Measurements from ENCODE around the gene TTC31.
A peak's percentile ranks its signal among the peaks of the same experiment; 100 is the strongest.

TTC31 gene

GRCh38 chr2:74501335-74502071, 18.6 kb downstream of the TTC31 start:
- H3K27me3 ChIP-seq (ENCODE audit: low read length) = no peaks in the 10 kb centered on the region
- TF ChIP-seq EZH2phosphoT487 (conservative IDR thresholded peaks at IDR 0.05; ENCODE audit: low read length) = no peak
- no peak for TF ChIP-seq CTCF (IDR thresholded peaks at IDR 0.05; ENCODE audit: insufficient read depth, low read length, poor library complexity, severe bottlenecking)
- H3K27ac ChIP-seq (ENCODE audit: low read depth, low read length) = no peak overlapping the region
- no peak overlapping the region for H3K9ac ChIP-seq (ENCODE audit: low read length)
- H2AFZ ChIP-seq (ENCODE audit: low read depth, low read length, severe bottlenecking) = no peak overlapping the region
- H3K9me2 ChIP-seq (replicated peaks; ENCODE audit: insufficient read depth, low read length) = no peaks in the 10 kb centered on the region
- H3K9me3 ChIP-seq (ENCODE audit: insufficient read depth, low read length) = no peaks in the 10 kb centered on the region
- H4K20me1 ChIP-seq (ENCODE audit: low read depth, low read length) = no peaks in the 10 kb centered on the region
- no peak overlapping the region for H3K4me2 ChIP-seq (ENCODE audit: low read depth, low read length, poor library complexity, severe bottlenecking)
- 0 out of 2 replicates have a peak, but pooled peaks cover under 1% of the 10 kb centered on the region for H3K79me2 ChIP-seq (ENCODE audit: insufficient read depth, low read length)
- H3K4me3 ChIP-seq (ENCODE audit: insufficient read depth, low read length, poor library complexity, severe bottlenecking) = no peak overlapping the region
- no peaks in the 10 kb centered on the region for H3F3A ChIP-seq (ENCODE audit: insufficient read depth)
- no peaks in the 10 kb centered on the region for H3K36me3 ChIP-seq (ENCODE audit: low read length)

GRCh38 chr2:74502147-74502719, 19.4 kb downstream of the TTC31 start:
- no peaks in the 10 kb centered on the region for H3K36me3 ChIP-seq (ENCODE audit: low read length)
- H3K9me2 ChIP-seq (replicated peaks; ENCODE audit: insufficient read depth, low read length) = no peaks in the 10 kb centered on the region
- H3F3A ChIP-seq (ENCODE audit: insufficient read depth) = no peaks in the 10 kb centered on the region
- TF ChIP-seq CTCF (IDR thresholded peaks at IDR 0.05; ENCODE audit: insufficient read depth, low read length, poor library complexity, severe bottlenecking) (no peak), EZH2phosphoT487 (conservative IDR thresholded peaks at IDR 0.05; ENCODE audit: low read length) (no peak)
- H2AFZ ChIP-seq (ENCODE audit: low read depth, low read length, severe bottlenecking) = no peak overlapping the region
- no peaks in the 10 kb centered on the region for H4K20me1 ChIP-seq (ENCODE audit: low read depth, low read length)
- no peaks in the 10 kb centered on the region for H3K9me3 ChIP-seq (ENCODE audit: insufficient read depth, low read length)
- no peak overlapping the region for H3K27ac ChIP-seq (ENCODE audit: low read depth, low read length)
- peak overlapping the region; percentile 42; the same call in 1 of the 2 replicates for H3K9ac ChIP-seq (ENCODE audit: low read length)
- H3K27me3 ChIP-seq (ENCODE audit: low read length) = no peaks in the 10 kb centered on the region
- H3K4me3 ChIP-seq (ENCODE audit: insufficient read depth, low read length, poor library complexity, severe bottlenecking) = no peak overlapping the region
- 0 out of 2 replicates have a peak, but pooled peaks cover 3% of the 10 kb centered on the region for H3K79me2 ChIP-seq (ENCODE audit: insufficient read depth, low read length)
- H3K4me2 ChIP-seq (ENCODE audit: low read depth, low read length, poor library complexity, severe bottlenecking) = peak overlapping the region; percentile 47

- Histone ChIP-seq H3K4me3 (ENCODE audit: insufficient read depth, low read length, poor library complexity, severe bottlenecking) (peak overlapping the region; percentile 30), H3K27ac (ENCODE audit: low read depth, low read length) (no peak overlapping the region), H4K20me1 (ENCODE audit: low read depth, low read length) (no peaks in the 10 kb centered on the region)
Observed at GRCh38 chr2:74502720-74503505, 20.0 kb downstream of the TTC31 start.

More at GRCh38 chr2:74502720-74503505, 20.0 kb downstream of the TTC31 start:
- peak overlapping the region; percentile 42 for H3K9ac ChIP-seq (ENCODE audit: low read length)
- H3K27me3 ChIP-seq (ENCODE audit: low read length) = no peaks in the 10 kb centered on the region
- H3K36me3 ChIP-seq (ENCODE audit: low read length) = no peaks in the 10 kb centered on the region
- no peaks in the 10 kb centered on the region for H3K9me3 ChIP-seq (ENCODE audit: insufficient read depth, low read length)
- H3K9me2 ChIP-seq (replicated peaks; ENCODE audit: insufficient read depth, low read length) = no peaks in the 10 kb centered on the region
- no peaks in the 10 kb centered on the region for H3F3A ChIP-seq (ENCODE audit: insufficient read depth)
- H2AFZ ChIP-seq (ENCODE audit: low read depth, low read length, severe bottlenecking) = peak overlapping the region; percentile 52
- peak overlapping the region; percentile 47 for H3K4me2 ChIP-seq (ENCODE audit: low read depth, low read length, poor library complexity, severe bottlenecking)
- 0 out of 2 replicates have a peak, but pooled peaks cover 3% of the 10 kb centered on the region for H3K79me2 ChIP-seq (ENCODE audit: insufficient read depth, low read length)
- TF ChIP-seq CTCF (IDR thresholded peaks at IDR 0.05; ENCODE audit: insufficient read depth, low read length, poor library complexity, severe bottlenecking) (peak; percentile 21), EZH2phosphoT487 (conservative IDR thresholded peaks at IDR 0.05; ENCODE audit: low read length) (0 out of 2 replicates have a peak, but pooled peaks have one; percentile 31)

Data from SU-DHL-6 (cell line).